Neural cell (in vitro differentiated cells): ENCODE measurements around the gene CDX1.

Experiments
- CTCF ChIP-seq: fragments of 450-650 bp; IDR thresholded peaks from 2 replicates; pipeline ENCODE4 v1.5.1; 2014; ENCODE audit warnings: antibody characterized with exemption, mild to moderate bottlenecking, moderate library complexity; ENCODE audit not compliant: poor library complexity, severe bottlenecking
- EZH2 ChIP-seq: fragments of 200-600, 300-800 bp; shearing (Covaris generic), sonication (generic); IDR thresholded peaks from 2 replicates; pipeline ENCODE4 v1.6.1; 2014; ENCODE audit warnings: antibody characterized with exemption, low read length, borderline replicate concordance, mild to moderate bottlenecking; ENCODE audit not compliant: insufficient read depth, poor library complexity, severe bottlenecking

- TF ChIP-seq CTCF = no peak
- TF ChIP-seq EZH2 = no peak
These were observed 43.8 kb upstream of the CDX1 start for GRCh38 chr5:150122536-150123481.
